Right cardiac atrium (tissue), 5 donors: Measurements from ENCODE around the gene CCDC57. TPM values are rescaled to one million over a fixed set of nuclear protein-coding genes. Genes with fewer than 3 reads are reported as not detected.
A peak's percentile ranks its signal among the peaks of the same experiment; 100 is the strongest.

ENCODE experiments used
- ATAC-seq, 2 donors: fragments of 200-7000 bp; cut with Tn5 transposase; one replicate each; pipeline versions ENCODE4 v1.8.0 to v1.9.1; 2020; ENCODE audit warnings: moderate library complexity in 2 of 2, mild to moderate bottlenecking in 1 of 2
- DNase-seq, 3 donors: peaks; one replicate each; pipeline ENCODE4 v3.0.0-alpha.2; 2020
- H3K27ac ChIP-seq: one replicate; pipeline ENCODE4 v1.5.1; 2013; ENCODE audit warnings: mild to moderate bottlenecking, low read length, control low read depth, moderate library complexity
- H3K27me3 ChIP-seq: one replicate; pipeline ENCODE4 v1.6.1; 2013; ENCODE audit not compliant: control insufficient read depth, insufficient read depth
- H3K4me1 ChIP-seq: one replicate; pipeline ENCODE4 v1.6.1; 2013; ENCODE audit warnings: low read length; ENCODE audit not compliant: control insufficient read depth, insufficient read depth
- H3K4me3 ChIP-seq: one replicate; pipeline ENCODE4 v1.5.1; 2013; ENCODE audit warnings: low read length, control low read depth
- H3K9me3 ChIP-seq: one replicate; pipeline ENCODE4 v1.6.1; 2013; ENCODE audit warnings: low read length; ENCODE audit not compliant: control insufficient read depth
- WGBS: extraction: QIAGEN DNeasy Blood & Tissue Kit; methylation state at CpG from one replicate; pipeline ENCODE4 v1.1.7; 2013; 5-methylcytosine and 5-hydroxymethylcytosine counted together
- intact Hi-C, 4 donors: fragments of 100-400 bp; cut with DNase I; formaldehyde crosslinking; loops; one replicate each; pipeline versions ENCODE4 v1.11.0 to v1.14.0; 2022 to 2023
- polyA plus RNA-seq: library from polyadenylated mRNA; stranded (reverse); fragments of 200-250 nt; gene quantifications from one replicate; pipeline ENCODE4 v1.2.3, GENCODE V29; 2013
- total RNA-seq, 4 donors: library from RNA; stranded (reverse); fragmentation: NEBNext Ultra II Directional; extraction: Animal tissue kit (Norgen Biotek cat#: 25700); gene quantifications; one replicate each; pipeline ENCODE4 v1.2.1, GENCODE V29; 2021
- donor health status: healthy with polysubstance abuse.
- donor health status: DM: no; HTN: yes; CAD: no.
- donor health status: DM: no; HTN: no; CAD: no.
- donor health status: DM: no; HTN: yes; CAD: no; lungs with severe emphysema.
- donor health status: DM: yes; HTN: yes; CAD: no.

Gene CCDC57
- total and polyA plus RNA-seq, 5 donors = 12.1 to 17.3 (median 16.2) TPM

GRCh38 chr17:82098169-82098938, 114.3 kb downstream of the CCDC57 start, which contains the start of gene FASN:
TSS of gene FASN (minus strand) at chr17:82098236. CDS start at chr17:82096445, 1,791 bp downstream.
- Histone ChIP-seq H3K4me3 (peak within 1 kb of the TSS; percentile 81), H3K9me3 (no peaks in the 10 kb centered on the region), H3K27ac (peak within 1 kb of the TSS; percentile 81), H3K4me1 (peaks cover 6% of the 10 kb centered on the region), H3K27me3 (no peaks in the 10 kb centered on the region)
- intact Hi-C loops = no loop called here
- WGBS = under 1% methylated on average over 124 of the region's 124 CpGs
- peak; percentile 96 to 99 (median 98) for DNase-seq
- ATAC-seq = peak; percentile 85 to 86

GRCh38 chr17:82097919-82098168, 114.8 kb downstream of the CCDC57 start:
- WGBS = under 1% methylated on average over 36 of the region's 36 CpGs
- Histone ChIP-seq H3K9me3 (no peaks in the 10 kb centered on the region), H3K27ac (peak overlapping the region; percentile 81), H3K4me3 (peak overlapping the region; percentile 81), H3K27me3 (no peaks in the 10 kb centered on the region), H3K4me1 (peaks cover 6% of the 10 kb centered on the region)
- DNase-seq = no peak
- ATAC-seq = no peak
- intact Hi-C loops = no loop called here

- ATAC-seq = peak in 1 of 2 donors; percentile 1
- under 1% methylated on average over 77 of the region's 77 CpGs for WGBS
- H3K4me3 ChIP-seq = peak overlapping the region; percentile 81
- peaks cover 6% of the 10 kb centered on the region for H3K4me1 ChIP-seq
- H3K27me3 ChIP-seq = no peaks in the 10 kb centered on the region
- intact Hi-C loops = no loop called here
- no peaks in the 10 kb centered on the region for H3K9me3 ChIP-seq
- peak overlapping the region; percentile 81 for H3K27ac ChIP-seq
- DNase-seq = peak; percentile 61 to 84 (median 81)
Measured at GRCh38 chr17:82097184-82097918, 115.3 kb downstream of the CCDC57 start.

GRCh38 chr17:82096709-82097183, 115.9 kb downstream of the CCDC57 start:
- H3K27ac ChIP-seq = no peak overlapping the region
- intact Hi-C loops = no loop called here
- H3K27me3 ChIP-seq = no peaks in the 10 kb centered on the region
- peak overlapping the region; percentile 81 for H3K4me3 ChIP-seq
- 64% methylated on average over 8 of the region's 8 CpGs for WGBS
- H3K4me1 ChIP-seq = peaks cover 6% of the 10 kb centered on the region
- DNase-seq (peak; percentile 22 to 70 (median 47)), ATAC-seq (no peak)
- no peaks in the 10 kb centered on the region for H3K9me3 ChIP-seq

- peaks cover 6% of the 10 kb centered on the region for H3K4me1 ChIP-seq
- no peaks in the 10 kb centered on the region for H3K27me3 ChIP-seq
- ATAC-seq (no peak), DNase-seq (peak; percentile 21 to 64 (median 56))
- H3K9me3 ChIP-seq = no peaks in the 10 kb centered on the region
- no peak overlapping the region for H3K27ac ChIP-seq
- WGBS = 91% methylated on average over 35 of the region's 35 CpGs
- intact Hi-C loops = no loop called here
- no peak overlapping the region for H3K4me3 ChIP-seq
Measured at GRCh38 chr17:82095777-82096708, 116.6 kb downstream of the CCDC57 start.

GRCh38 chr17:82094931-82095776, 117.5 kb downstream of the CCDC57 start:
- intact Hi-C loops = no loop called here
- 89% methylated on average over 37 of the region's 37 CpGs for WGBS

GRCh38 chr17:82092995-82093751, 119.5 kb downstream of the CCDC57 start:
- ATAC-seq (no peak), DNase-seq (peak in 2 of 3 donors; percentile 22 to 59)
- H3K9me3 ChIP-seq = no peaks in the 10 kb centered on the region
- 95% methylated on average over 40 of the region's 40 CpGs for WGBS
- peaks cover 6% of the 10 kb centered on the region for H3K4me1 ChIP-seq
- H3K27ac ChIP-seq = no peak overlapping the region
- H3K27me3 ChIP-seq = no peaks in the 10 kb centered on the region
- intact Hi-C loops = no loop called here
- H3K4me3 ChIP-seq = no peak overlapping the region

More at GRCh38 chr17:82094931-82095776, 117.5 kb downstream of the CCDC57 start:
- Histone ChIP-seq H3K4me3 (no peak overlapping the region), H3K27me3 (no peaks in the 10 kb centered on the region), H3K27ac (no peak overlapping the region), H3K4me1 (peaks cover 6% of the 10 kb centered on the region), H3K9me3 (no peaks in the 10 kb centered on the region)
- DNase-seq = peak in 2 of 3 donors; percentile 38 to 56
- ATAC-seq = no peak

- 91% methylated on average over 20 of the region's 20 CpGs for WGBS
- ATAC-seq (no peak), DNase-seq (peak in 1 of 3 donors; percentile 41)
- intact Hi-C loops = no loop called here
- Histone ChIP-seq H3K4me3 (no peak overlapping the region), H3K27ac (no peak overlapping the region), H3K4me1 (peaks cover 6% of the 10 kb centered on the region), H3K9me3 (no peaks in the 10 kb centered on the region), H3K27me3 (no peaks in the 10 kb centered on the region)
Measured at GRCh38 chr17:82092628-82092994, 120.0 kb downstream of the CCDC57 start.

- no peaks in the 10 kb centered on the region for H3K27me3 ChIP-seq
- 92% methylated on average over 23 of the region's 23 CpGs for WGBS
- intact Hi-C loops = no loop called here
- H3K27ac ChIP-seq = no peak overlapping the region
- H3K4me3 ChIP-seq = no peak overlapping the region
- peak; percentile 19 to 48 (median 46) for DNase-seq
- no peak for ATAC-seq
- peaks cover 6% of the 10 kb centered on the region for H3K4me1 ChIP-seq
- H3K9me3 ChIP-seq = no peaks in the 10 kb centered on the region
Measured at GRCh38 chr17:82092094-82092586, 120.5 kb downstream of the CCDC57 start.
